Fibroblast of pulmonary artery (primary cell): ENCODE measurements around the gene CNST.
"Not testable (repeated sequence)": the region's sequence is repeated elsewhere in the genome, so short reads cannot be mapped to it uniquely, and the experiment has no call there.

Experiments
- DNase-seq: peaks from one replicate; pipeline ENCODE4 v3.0.0-alpha.2; 2010; ENCODE audit warnings: low read depth
- H3K4me3 ChIP-seq: replicated peaks from 2 replicates; pipeline ENCODE4 v1.5.1; 2011; ENCODE audit warnings: low read depth, mild to moderate bottlenecking, control low read depth, low read length, moderate library complexity
- TF ChIP-seq, protein P1 (sequence below): IDR thresholded peaks from 2 replicates; pipeline ENCODE4 v1.5.1; 2011; ENCODE audit warnings: mild to moderate bottlenecking, control low read depth, low read length, inconsistent platforms; ENCODE audit errors: missing control alignments

Gene CNST

GRCh38 chr1:246632281-246633168 lies 66.3 kb downstream of the CNST start:
- peak; percentile 48 for DNase-seq
- TF ChIP-seq, protein P1, sequence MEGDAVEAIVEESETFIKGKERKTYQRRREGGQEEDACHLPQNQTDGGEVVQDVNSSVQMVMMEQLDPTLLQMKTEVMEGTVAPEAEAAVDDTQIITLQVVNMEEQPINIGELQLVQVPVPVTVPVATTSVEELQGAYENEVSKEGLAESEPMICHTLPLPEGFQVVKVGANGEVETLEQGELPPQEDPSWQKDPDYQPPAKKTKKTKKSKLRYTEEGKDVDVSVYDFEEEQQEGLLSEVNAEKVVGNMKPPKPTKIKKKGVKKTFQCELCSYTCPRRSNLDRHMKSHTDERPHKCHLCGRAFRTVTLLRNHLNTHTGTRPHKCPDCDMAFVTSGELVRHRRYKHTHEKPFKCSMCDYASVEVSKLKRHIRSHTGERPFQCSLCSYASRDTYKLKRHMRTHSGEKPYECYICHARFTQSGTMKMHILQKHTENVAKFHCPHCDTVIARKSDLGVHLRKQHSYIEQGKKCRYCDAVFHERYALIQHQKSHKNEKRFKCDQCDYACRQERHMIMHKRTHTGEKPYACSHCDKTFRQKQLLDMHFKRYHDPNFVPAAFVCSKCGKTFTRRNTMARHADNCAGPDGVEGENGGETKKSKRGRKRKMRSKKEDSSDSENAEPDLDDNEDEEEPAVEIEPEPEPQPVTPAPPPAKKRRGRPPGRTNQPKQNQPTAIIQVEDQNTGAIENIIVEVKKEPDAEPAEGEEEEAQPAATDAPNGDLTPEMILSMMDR: no peak
- H3K4me3 ChIP-seq: no peak overlapping the region

DNA sequence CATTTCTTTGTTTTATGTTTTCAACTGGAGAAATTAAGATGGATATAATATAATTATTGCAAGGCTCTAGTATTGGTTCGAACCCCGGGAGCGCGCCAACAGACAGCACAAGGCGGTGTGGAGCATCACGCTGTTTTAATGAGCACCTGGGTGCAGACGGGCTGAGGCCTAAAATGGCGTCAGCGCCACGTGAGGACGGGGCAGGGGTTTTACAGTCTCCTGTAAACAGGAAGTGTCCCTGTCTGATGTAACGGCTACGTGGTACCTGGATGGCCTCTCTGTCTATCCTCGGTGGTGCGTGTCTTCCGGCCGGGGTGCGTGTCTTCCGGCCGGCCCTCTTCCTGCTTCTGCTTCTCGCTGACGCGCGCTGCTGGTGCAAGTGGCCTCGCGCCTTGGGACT lies 68.4 kb downstream of the CNST start:
- DNase-seq, H3K4me3 ChIP-seq: not testable (repeated sequence)

GRCh38 chr1:246638941-246639655 lies 72.8 kb downstream of the CNST start:
- no peak for DNase-seq
- TF ChIP-seq, protein P1: no peak
- H3K4me3 ChIP-seq: no peak overlapping the region

GRCh38 chr1:246639732-246640131 lies 73.5 kb downstream of the CNST start:
- no peak overlapping the region for H3K4me3 ChIP-seq
- TF ChIP-seq, protein P1: no peak
- DNase-seq: no peak

- no peak for DNase-seq
- TF ChIP-seq, protein P1: no peak
Measured at GRCh38 chr1:246640747-246641146, 74.5 kb downstream of the CNST start.

GRCh38 chr1:246641394-246641793 lies 75.1 kb downstream of the CNST start:
- TF ChIP-seq, protein P1: no peak
- H3K4me3 ChIP-seq: no peak overlapping the region
- DNase-seq: no peak

More at GRCh38 chr1:246640747-246641146, 74.5 kb downstream of the CNST start:
- no peak overlapping the region for H3K4me3 ChIP-seq

GRCh38 chr1:246642719-246643118 lies 76.5 kb downstream of the CNST start:
- no peak overlapping the region for H3K4me3 ChIP-seq
- TF ChIP-seq, protein P1: no peak
- DNase-seq: no peak
